DMS79 (cell line): Measurements from ENCODE around the gene SPATA31E1.

Experiments
- DNase-seq: peaks from one replicate; lab custom pipeline; 2025; lab: John Stamatoyannopoulos, UW

SPATA31E1 gene

GRCh38 chr9:87863882-87864465 is 18.7 kb upstream of the SPATA31E1 start:
- DNase-seq: no peak

- DNase-seq: no peak
These were observed 17.8 kb upstream of the SPATA31E1 start for GRCh38 chr9:87864915-87865314.

- no peak for DNase-seq
These were observed 17.1 kb upstream of the SPATA31E1 start for GRCh38 chr9:87865626-87866025.

- DNase-seq: no peak
These were observed 15.3 kb upstream of the SPATA31E1 start for GRCh38 chr9:87867391-87867790.

- no peak for DNase-seq
These were observed 14.5 kb upstream of the SPATA31E1 start for GRCh38 chr9:87868175-87868574.

GRCh38 chr9:87868635-87869034 is 14.0 kb upstream of the SPATA31E1 start:
- no peak for DNase-seq

- DNase-seq: no peak
These were observed 13.6 kb upstream of the SPATA31E1 start for GRCh38 chr9:87869082-87869481.

GRCh38 chr9:87871425-87872078 is 11.1 kb upstream of the SPATA31E1 start:
- DNase-seq: no peak

- no peak for DNase-seq
These were observed 10.5 kb upstream of the SPATA31E1 start for GRCh38 chr9:87872079-87872624.

- DNase-seq: no peak
These were observed 8.9 kb upstream of the SPATA31E1 start for GRCh38 chr9:87873607-87874303.

GRCh38 chr9:87874304-87874623 is 8.4 kb upstream of the SPATA31E1 start:
- no peak for DNase-seq

GRCh38 chr9:87875060-87875459 is 7.6 kb upstream of the SPATA31E1 start:
- DNase-seq: no peak

GRCh38 chr9:87875831-87876545 is 6.7 kb upstream of the SPATA31E1 start:
- DNase-seq: no peak

GRCh38 chr9:87876708-87877107 is 6.0 kb upstream of the SPATA31E1 start:
- DNase-seq: no peak

GRCh38 chr9:87878989-87879511 is 3.6 kb upstream of the SPATA31E1 start:
- DNase-seq: no peak

GRCh38 chr9:87880116-87880515 is 2.6 kb upstream of the SPATA31E1 start:
- no peak for DNase-seq

- DNase-seq: no peak
These were observed 2.0 kb upstream of the SPATA31E1 start for GRCh38 chr9:87880683-87881082.

- DNase-seq: no peak
These were observed 597 bp downstream of the SPATA31E1 start for GRCh38 chr9:87883274-87883673.

GRCh38 chr9:87883990-87884389 is 1.3 kb downstream of the SPATA31E1 start:
- DNase-seq: no peak

GRCh38 chr9:87884578-87885459 is 2.1 kb downstream of the SPATA31E1 start:
- DNase-seq: no peak

GRCh38 chr9:87885484-87886189 is 3.0 kb downstream of the SPATA31E1 start:
- DNase-seq: no peak
